Uterus (tissue), 2 donors: ENCODE measurements around the gene CCDC28B.

ENCODE experiments used
- CTCF ChIP-seq, 4 experiments: fragments of 200-600 bp in 2 of 4; fragments of 450-650 bp in 2 of 4; sonication (generic) in 2 of 4; IDR thresholded peaks; one replicate each; pipeline ENCODE4 v1.5.1; 2016 to 2019; ENCODE audit warnings: antibody characterized with exemption in 4 of 4, mild to moderate bottlenecking in 2 of 4, moderate library complexity in 1 of 4
- POLR2A ChIP-seq, 2 donors: fragments of 450-650 bp; IDR thresholded peaks; one replicate each; pipeline ENCODE4 v1.6.1; 2016; ENCODE audit warnings: antibody characterized with exemption in 2 of 2, mild to moderate bottlenecking in 1 of 2, moderate library complexity in 1 of 2

DNA sequence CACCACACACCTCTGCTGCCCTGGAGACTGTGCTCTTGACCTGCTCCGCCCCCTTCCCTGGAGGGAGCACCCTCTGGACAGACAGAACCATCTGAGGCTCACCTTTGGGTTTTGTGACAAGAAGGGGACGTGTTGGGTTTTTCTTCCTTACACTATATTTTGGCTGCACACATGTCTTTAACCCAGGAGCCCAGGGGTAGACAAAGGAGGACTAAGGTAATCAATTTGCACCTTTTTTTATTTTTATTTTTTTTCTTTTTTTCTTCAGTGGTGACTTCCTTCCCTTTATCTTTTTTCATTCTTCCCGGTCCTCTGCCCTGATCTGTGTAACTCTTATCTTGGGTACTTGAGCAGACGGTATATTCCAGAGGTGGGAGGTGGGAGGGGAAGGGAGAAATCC lies 29.4 kb upstream of the CCDC28B start:
- TF ChIP-seq CTCF (IDR thresholded peaks at IDR 0.05) (no peak), POLR2A (IDR thresholded peaks at IDR 0.05) (no peak)
